Upper lobe of left lung (tissue), 6 donors: ENCODE measurements around the gene GLI1. TPM values are rescaled to one million over a fixed set of nuclear protein-coding genes. Genes with fewer than 3 reads are reported as not detected.

Experiments used
- ATAC-seq, 2 donors: fragments of 200-7000 bp; cut with Tn5 transposase; one replicate each; pipeline ENCODE4 v1.9.1; 2022; ENCODE audit warnings: mild to moderate bottlenecking in 2 of 2, moderate library complexity in 2 of 2; ENCODE audit not compliant: low FRiP score in 2 of 2
- DNase-seq, 2 donors: peaks; one replicate each; pipeline ENCODE4 v3.0.0-alpha.2; 2019 to 2020
- H3K27ac ChIP-seq, 4 donors: fragments of 200-600 bp; sonication (generic); one replicate each; pipeline ENCODE4 v1.5.1; 2016 to 2019
- H3K27me3 ChIP-seq, 4 donors: fragments of 200-600 bp; sonication (generic); one replicate each; pipeline ENCODE4 v1.5.1; 2017 to 2019
- H3K36me3 ChIP-seq, 4 donors: fragments of 200-600 bp; sonication (generic); one replicate each; pipeline ENCODE4 v1.5.1; 2016 to 2019
- H3K4me1 ChIP-seq, 4 donors: fragments of 200-600 bp; sonication (generic); one replicate each; pipeline ENCODE4 v1.5.1; 2018 to 2019
- H3K4me3 ChIP-seq, 4 donors: fragments of 200-600 bp; sonication (generic); one replicate each; pipeline ENCODE4 v1.5.1; 2017 to 2019; ENCODE audit warnings: mild to moderate bottlenecking in 2 of 4, moderate library complexity in 1 of 4
- H3K9me3 ChIP-seq, 4 donors: fragments of 200-600 bp; sonication (generic); one replicate each; pipeline ENCODE4 v1.5.1; 2018 to 2019
- CTCF ChIP-seq, 6 experiments: fragments of 450-650 bp in 4 of 6; fragments of 200-600 bp in 2 of 6; sonication (generic) in 2 of 6; IDR thresholded peaks; one replicate each; pipeline ENCODE4 v1.5.1; 2016 to 2019; ENCODE audit warnings: antibody characterized with exemption in 6 of 6
- EP300 ChIP-seq, 4 donors: sonication (generic); formaldehyde crosslinking; IDR thresholded peaks; one replicate each; pipeline ENCODE4 v1.5.1; 2017; ENCODE audit warnings: antibody characterized with exemption in 4 of 4, control low read depth in 2 of 4
- POLR2A ChIP-seq, 4 donors: fragments of 450-650 bp; IDR thresholded peaks; one replicate each; pipeline ENCODE4 v1.5.1; 2016 to 2017; ENCODE audit warnings: antibody characterized with exemption in 4 of 4, mild to moderate bottlenecking in 2 of 4
- POLR2AphosphoS5 ChIP-seq, 2 donors: sonication (generic); formaldehyde crosslinking; IDR thresholded peaks; one replicate each; pipeline ENCODE4 v1.5.1; 2017; ENCODE audit warnings: antibody characterized with exemption in 2 of 2
- WGBS, 2 donors: methylation state at CpG; one replicate each; pipeline ENCODE4 v1.1.5; 2017 to 2018; 5-methylcytosine and 5-hydroxymethylcytosine counted together
- total RNA-seq, 6 donors: library from RNA; depleted of rRNA in 4 of 6; stranded (reverse); fragments of >200 nt in 4 of 6; gene quantifications; one replicate each; pipeline versions ENCODE4 v1.1.0 to v1.2.1, GENCODE V29; 2016 to 2021
- donor health status: DM: no; HTN: no; CAD: no; lungs with moderate emphysema.
- donor health status: DM: no; HTN: yes; CAD: no; lungs with severe emphysema.

Gene GLI1
- total RNA-seq, 6 donors from 2014 or later = 0.69 to 3.0 (median 1.5) TPM; not detected in 2

- Histone ChIP-seq H3K4me3 (no peak overlapping the region), H3K27me3 (peaks cover 0 to 9% (median 4%) of the 10 kb centered on the region in 4 donors), H3K36me3 (peaks cover 0 to 6% (median 0%) of the 10 kb centered on the region in 4 donors), H3K27ac (no peak overlapping the region), H3K4me1 (peaks cover 26 to 35% (median 30%) of the 10 kb centered on the region in 4 donors), H3K9me3 (no peaks in the 10 kb centered on the region)
- 90 to 96% methylated on average over 12 of the region's 12 CpGs for WGBS, 2 donors
- no peak for TF ChIP-seq CTCF (IDR thresholded peaks at IDR 0.05)
- no peak for TF ChIP-seq EP300 (IDR thresholded peaks at IDR 0.05)
- no peak for TF ChIP-seq POLR2A (IDR thresholded peaks at IDR 0.05)
- TF ChIP-seq POLR2AphosphoS5 (IDR thresholded peaks at IDR 0.05) = no peak
- DNase-seq (no peak), ATAC-seq (no peak)
Measured at GRCh38 chr12:57464569-57464968, 5.0 kb downstream of the GLI1 start.

- Histone ChIP-seq H3K27me3 (peaks cover 0 to 9% (median 4%) of the 10 kb centered on the region in 4 donors), H3K9me3 (no peaks in the 10 kb centered on the region), H3K36me3 (peaks cover 0 to 13% (median 0%) of the 10 kb centered on the region in 4 donors), H3K4me3 (no peak overlapping the region), H3K27ac (no peak overlapping the region), H3K4me1 (peaks cover 22 to 28% (median 26%) of the 10 kb centered on the region in 4 donors)
- TF ChIP-seq POLR2AphosphoS5 (IDR thresholded peaks at IDR 0.05) (no peak), EP300 (IDR thresholded peaks at IDR 0.05) (no peak), POLR2A (IDR thresholded peaks at IDR 0.05) (no peak), CTCF (IDR thresholded peaks at IDR 0.05) (no peak)
- ATAC-seq (no peak), DNase-seq (no peak)
- 74 to 81% methylated on average over 6 of the region's 6 CpGs for WGBS, 2 donors
Measured at GRCh38 chr12:57465030-57465746, 5.6 kb downstream of the GLI1 start.

- H3K4me3 ChIP-seq = no peak overlapping the region
- TF ChIP-seq CTCF (IDR thresholded peaks at IDR 0.05) (no peak), POLR2AphosphoS5 (IDR thresholded peaks at IDR 0.05) (no peak), POLR2A (IDR thresholded peaks at IDR 0.05) (no peak), EP300 (IDR thresholded peaks at IDR 0.05) (no peak)
- 69 to 74% methylated on average over 12 to 14 of the region's 14 CpGs for WGBS, 2 donors
- DNase-seq = no peak
- no peak for ATAC-seq
- peaks cover 15 to 21% (median 19%) of the 10 kb centered on the region in 4 donors for H3K4me1 ChIP-seq
- no peaks in the 10 kb centered on the region for H3K9me3 ChIP-seq
- H3K27ac ChIP-seq = no peak overlapping the region
- peaks cover 0 to 6% (median 2%) of the 10 kb centered on the region in 4 donors for H3K27me3 ChIP-seq
- peaks cover 0 to 14% (median 0%) of the 10 kb centered on the region in 4 donors for H3K36me3 ChIP-seq
Measured at GRCh38 chr12:57465747-57466505, 6.3 kb downstream of the GLI1 start.

GRCh38 chr12:57467212-57467874, 7.8 kb downstream of the GLI1 start:
- DNase-seq (no peak), ATAC-seq (no peak)
- H3K4me3 ChIP-seq = no peak overlapping the region
- peaks cover under 1 to 7% (median 5%) of the 10 kb centered on the region in 4 donors for H3K4me1 ChIP-seq
- no peak for TF ChIP-seq POLR2A (IDR thresholded peaks at IDR 0.05)
- TF ChIP-seq EP300 (IDR thresholded peaks at IDR 0.05) = no peak
- TF ChIP-seq CTCF (IDR thresholded peaks at IDR 0.05) = no peak
- TF ChIP-seq POLR2AphosphoS5 (IDR thresholded peaks at IDR 0.05) = no peak
- WGBS, 2 donors = 87 to 88% methylated on average over 6 to 12 of the region's 12 CpGs
- H3K36me3 ChIP-seq = peaks cover 0 to 14% (median 0%) of the 10 kb centered on the region in 4 donors
- no peaks in the 10 kb centered on the region for H3K9me3 ChIP-seq
- no peak overlapping the region for H3K27ac ChIP-seq
- no peaks in the 10 kb centered on the region for H3K27me3 ChIP-seq
